PFSK-1 (cell line): ENCODE measurements around the gene ANKRD35.

Experiments
- FOXP2 ChIP-seq: optimal IDR thresholded peaks from 2 replicates; pipeline ENCODE3; 2011; ENCODE audit warnings: borderline replicate concordance, control low read depth, inconsistent platforms; ENCODE audit not compliant: insufficient read depth; ENCODE audit errors: extremely low read length, extremely low read depth
- POLR2AphosphoS5 ChIP-seq: IDR thresholded peaks from 2 replicates; pipeline ENCODE4 v1.6.1; 2012; ENCODE audit warnings: low read depth, mild to moderate bottlenecking, control low read depth, low read length, moderate library complexity
- REST ChIP-seq, 2 experiments: IDR thresholded peaks; 2 replicates each; pipeline versions ENCODE4 v1.6.1 to v1.8.0; 2011 to 2012; ENCODE audit warnings: low read depth in 2 of 2, low read length in 2 of 2, control low read depth in 1 of 2, inconsistent platforms in 1 of 2, mild to moderate bottlenecking in 1 of 2, moderate library complexity in 1 of 2; ENCODE audit not compliant: insufficient read depth in 1 of 2
- SIN3A ChIP-seq: IDR thresholded peaks from 2 replicates; pipeline ENCODE4 v1.6.1; 2012; ENCODE audit warnings: mild to moderate bottlenecking, low read length, moderate library complexity, borderline replicate concordance; ENCODE audit not compliant: insufficient read depth
- TAF1 ChIP-seq: IDR thresholded peaks from 2 replicates; pipeline ENCODE4 v1.6.1; 2012; ENCODE audit warnings: low read length, control low read depth, borderline replicate concordance; ENCODE audit not compliant: insufficient read depth

The ANKRD35 gene

GRCh38 chr1:145871994-145872924, 13.4 kb downstream of the ANKRD35 start:
- TF ChIP-seq REST (IDR thresholded peaks at IDR 0.05; ENCODE audit: insufficient read depth in 1 of 2, low read depth in 2 of 2, low read length in 2 of 2) = no peak
- no peak for TF ChIP-seq SIN3A
- no peak for TF ChIP-seq FOXP2
- TF ChIP-seq TAF1 = no peak
- TF ChIP-seq POLR2AphosphoS5 = no peak

DNA sequence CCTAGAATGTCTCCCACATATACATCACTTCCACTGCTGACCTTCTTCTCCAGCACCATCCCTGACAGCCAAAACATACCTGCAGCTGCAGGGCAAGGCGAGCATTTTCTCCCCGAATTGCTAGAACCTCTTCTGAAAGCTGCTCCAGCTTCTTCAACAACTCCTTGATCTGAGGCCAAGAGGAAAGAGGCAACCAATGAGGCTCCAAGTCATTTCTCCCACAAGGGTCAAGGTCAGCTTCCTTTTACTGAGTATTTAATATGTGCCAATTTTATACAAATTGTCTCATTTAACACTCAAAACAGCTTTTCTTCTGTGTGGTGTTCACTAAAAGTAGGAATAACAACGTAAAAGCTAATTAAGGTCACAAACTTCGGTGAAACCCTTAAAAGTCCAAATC, 17.4 kb downstream of the ANKRD35 start:
- no peak for TF ChIP-seq REST (IDR thresholded peaks at IDR 0.05; ENCODE audit: insufficient read depth in 1 of 2, low read depth in 2 of 2, low read length in 2 of 2)
- no peak for TF ChIP-seq TAF1
- no peak for TF ChIP-seq FOXP2
- no peak for TF ChIP-seq SIN3A
- TF ChIP-seq POLR2AphosphoS5 = no peak

DNA sequence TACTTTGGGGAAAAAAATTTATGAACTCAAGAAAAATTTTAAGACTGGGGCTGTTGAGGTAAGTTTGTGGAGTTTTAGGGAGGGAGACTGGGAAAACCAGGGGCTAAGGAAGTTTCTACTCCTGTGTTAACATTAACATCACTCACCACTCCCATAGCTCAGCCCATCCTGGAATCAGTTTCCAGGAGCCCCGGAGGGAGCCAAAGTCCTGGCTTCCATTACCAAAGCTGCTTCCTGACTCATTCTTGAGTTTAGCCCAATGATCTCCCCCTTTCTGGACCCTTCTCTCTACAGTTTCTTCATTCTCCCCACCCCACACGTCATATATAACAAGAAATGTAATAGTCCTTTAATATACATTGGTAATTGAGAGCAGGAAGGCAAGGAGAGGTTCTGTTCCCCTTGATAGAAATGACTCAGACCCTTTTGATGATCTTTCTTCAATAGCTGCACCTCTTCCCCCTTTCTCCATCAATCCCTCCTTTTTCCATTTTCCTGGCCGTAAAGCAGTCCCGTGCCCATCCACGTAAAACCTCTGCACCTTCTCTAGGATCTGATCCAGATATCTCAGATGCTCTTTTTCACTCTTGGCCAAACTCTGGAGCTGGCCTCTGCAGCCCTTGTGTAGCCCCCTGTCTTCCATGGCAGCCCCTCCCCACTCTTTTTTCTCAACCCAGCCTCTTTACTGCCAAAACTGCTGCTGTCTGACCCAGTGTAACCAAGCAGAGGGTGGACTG, 22.2 kb downstream of the ANKRD35 start:
- TF ChIP-seq POLR2AphosphoS5 = no peak
- TF ChIP-seq TAF1 = no peak
- no peak for TF ChIP-seq REST (IDR thresholded peaks at IDR 0.05; ENCODE audit: insufficient read depth in 1 of 2, low read depth in 2 of 2, low read length in 2 of 2)
- TF ChIP-seq SIN3A = no peak
- TF ChIP-seq FOXP2 = no peak

DNA sequence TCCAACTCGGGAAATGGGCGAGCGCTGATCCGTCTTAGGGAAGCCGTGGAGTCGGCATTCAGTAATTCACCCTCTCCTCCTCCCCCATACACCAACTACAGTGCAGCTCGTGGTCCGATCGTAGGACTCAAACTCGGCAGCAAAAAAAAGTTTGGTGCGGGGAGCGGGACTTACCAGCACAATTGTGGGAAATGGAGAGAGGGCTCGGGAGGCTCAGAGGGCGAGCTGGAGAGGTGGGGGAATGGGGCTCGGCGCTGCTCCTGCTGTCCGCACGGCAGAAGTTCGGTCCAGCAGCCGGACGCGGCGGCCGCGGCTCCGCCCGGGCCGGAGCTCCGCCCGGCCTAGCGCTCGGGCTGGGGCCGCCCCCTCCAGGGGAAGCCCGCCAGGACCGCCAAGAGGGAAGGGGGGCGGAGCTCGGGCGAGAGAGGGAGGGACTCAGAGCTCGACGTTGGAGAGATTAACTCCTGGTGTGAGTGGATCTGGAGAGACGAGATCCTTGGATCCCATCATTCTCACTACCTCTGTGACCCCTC, 26.1 kb downstream of the ANKRD35 start:
- TF ChIP-seq SIN3A (peak; percentile 31; the same call in 1 of the 2 replicates), FOXP2 (no peak), TAF1 (0 out of 2 replicates have a peak, but pooled peaks have one; percentile 11), REST (IDR thresholded peaks at IDR 0.05; ENCODE audit: insufficient read depth in 1 of 2, low read depth in 2 of 2, low read length in 2 of 2) (no peak), POLR2AphosphoS5 (peak; percentile 14)
